GM19023 (cell line): ENCODE data around the gene SAMD10.
A peak's percentile ranks its signal among the peaks of the same experiment; 100 is the strongest.
"Not testable (repeated sequence)": the region's sequence is repeated elsewhere in the genome, so short reads cannot be mapped to it uniquely, and the experiment has no call there.

Source experiments
- ATAC-seq: cut with Tn5 transposase; IDR thresholded peaks from one replicate; pipeline ENCODE4 v1.9.1; 2021; ENCODE audit warnings: mild to moderate bottlenecking, moderate library complexity; ENCODE audit not compliant: unreplicated experiment

Gene SAMD10

DNA sequence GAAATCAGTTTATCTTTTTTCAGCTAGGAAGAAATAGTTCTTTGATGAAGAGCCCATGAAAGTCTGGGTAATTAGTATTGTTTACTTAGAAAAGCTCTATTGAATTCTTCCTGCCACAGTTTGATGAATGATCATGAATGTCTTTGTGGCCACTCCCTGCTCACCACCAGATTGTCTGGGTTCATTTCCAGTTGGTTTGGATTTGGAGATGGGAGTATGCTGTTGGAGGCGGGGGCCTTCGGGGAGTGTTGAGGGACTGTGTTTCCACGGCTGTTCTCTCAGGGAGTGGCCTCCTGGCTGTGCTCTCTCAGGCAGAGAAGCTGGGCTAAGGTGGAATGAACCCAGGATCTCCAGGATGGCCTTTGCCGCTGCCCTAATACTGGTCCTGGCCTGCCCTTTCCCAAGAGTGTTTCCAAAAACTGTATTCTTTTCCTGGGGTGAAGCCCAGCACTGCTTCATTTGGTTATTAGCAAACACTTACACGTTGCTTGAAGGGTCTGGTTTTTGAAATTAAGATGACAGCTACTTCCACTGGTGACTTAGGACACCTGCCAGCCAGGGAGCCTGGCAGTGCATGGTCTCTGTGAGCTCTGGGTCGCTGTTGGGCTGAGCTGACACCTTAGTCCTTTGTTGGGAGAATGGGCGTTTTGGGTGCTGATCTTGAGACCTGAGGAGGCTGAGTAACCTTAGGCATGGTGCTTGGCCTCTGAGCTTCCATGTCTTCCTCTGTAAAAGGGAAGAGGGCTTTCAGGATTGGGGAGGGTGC is 24.7 kb upstream of the SAMD10 start:
- no peak for ATAC-seq

DNA sequence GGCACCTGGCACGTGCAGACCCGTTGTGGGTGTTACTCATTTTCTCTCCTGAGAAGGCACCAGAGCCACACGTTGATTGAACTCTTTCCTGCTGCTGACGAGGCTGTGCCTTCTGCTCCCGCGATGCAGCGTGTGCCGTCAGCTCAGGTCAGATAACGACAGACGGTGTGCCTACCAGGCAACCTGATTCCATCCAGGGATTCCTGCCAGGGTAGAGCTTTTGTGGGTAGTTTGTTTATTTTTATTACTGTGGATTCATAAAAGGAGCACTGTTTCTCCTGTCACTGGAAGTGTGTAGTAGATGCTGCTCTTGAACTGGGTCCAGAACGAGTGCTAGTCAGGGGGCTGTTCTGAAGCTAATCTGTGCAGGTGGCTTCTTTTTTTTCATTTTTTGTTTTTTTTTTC is 22.2 kb upstream of the SAMD10 start:
- ATAC-seq, result no peak

DNA sequence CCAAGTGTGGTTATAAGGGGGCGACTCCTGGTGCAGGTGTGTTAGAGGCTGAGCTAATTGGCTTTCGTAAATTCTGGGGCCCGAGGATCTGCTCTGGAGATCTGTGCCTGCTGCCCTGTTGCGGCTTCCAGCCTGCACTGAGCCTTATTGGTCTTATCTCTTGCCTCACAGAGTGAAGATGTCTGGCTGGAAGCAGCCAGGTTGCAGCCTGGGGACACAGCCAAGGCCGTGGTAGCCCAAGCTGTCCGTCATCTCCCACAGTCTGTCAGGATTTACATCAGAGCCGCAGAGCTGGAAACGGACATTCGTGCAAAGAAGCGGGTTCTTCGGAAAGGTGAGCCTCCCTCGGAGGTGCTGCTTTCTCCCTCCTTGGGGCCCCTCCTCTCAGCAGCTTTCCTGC is 21.5 kb upstream of the SAMD10 start:
- no peak for ATAC-seq

DNA sequence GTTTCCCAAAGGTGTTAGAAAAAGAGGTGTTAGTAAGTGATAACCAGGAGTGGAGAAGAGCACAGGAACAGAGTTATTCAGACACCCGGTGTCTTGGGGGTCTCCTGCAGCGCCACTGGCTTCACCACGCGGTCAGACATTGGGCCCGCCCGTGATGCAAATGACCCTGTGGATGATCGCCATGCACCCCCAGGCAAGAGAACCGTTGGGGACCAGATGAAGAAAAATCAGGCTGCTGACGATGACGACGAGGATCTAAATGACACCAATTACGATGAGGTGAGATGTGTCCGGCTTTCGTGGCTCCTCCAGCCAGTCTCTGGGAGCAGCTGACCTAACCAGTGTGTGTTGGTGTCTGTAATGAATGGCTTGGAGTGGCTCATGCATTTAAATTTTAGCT is 3.5 kb upstream of the SAMD10 start:
- ATAC-seq, result no peak

DNA sequence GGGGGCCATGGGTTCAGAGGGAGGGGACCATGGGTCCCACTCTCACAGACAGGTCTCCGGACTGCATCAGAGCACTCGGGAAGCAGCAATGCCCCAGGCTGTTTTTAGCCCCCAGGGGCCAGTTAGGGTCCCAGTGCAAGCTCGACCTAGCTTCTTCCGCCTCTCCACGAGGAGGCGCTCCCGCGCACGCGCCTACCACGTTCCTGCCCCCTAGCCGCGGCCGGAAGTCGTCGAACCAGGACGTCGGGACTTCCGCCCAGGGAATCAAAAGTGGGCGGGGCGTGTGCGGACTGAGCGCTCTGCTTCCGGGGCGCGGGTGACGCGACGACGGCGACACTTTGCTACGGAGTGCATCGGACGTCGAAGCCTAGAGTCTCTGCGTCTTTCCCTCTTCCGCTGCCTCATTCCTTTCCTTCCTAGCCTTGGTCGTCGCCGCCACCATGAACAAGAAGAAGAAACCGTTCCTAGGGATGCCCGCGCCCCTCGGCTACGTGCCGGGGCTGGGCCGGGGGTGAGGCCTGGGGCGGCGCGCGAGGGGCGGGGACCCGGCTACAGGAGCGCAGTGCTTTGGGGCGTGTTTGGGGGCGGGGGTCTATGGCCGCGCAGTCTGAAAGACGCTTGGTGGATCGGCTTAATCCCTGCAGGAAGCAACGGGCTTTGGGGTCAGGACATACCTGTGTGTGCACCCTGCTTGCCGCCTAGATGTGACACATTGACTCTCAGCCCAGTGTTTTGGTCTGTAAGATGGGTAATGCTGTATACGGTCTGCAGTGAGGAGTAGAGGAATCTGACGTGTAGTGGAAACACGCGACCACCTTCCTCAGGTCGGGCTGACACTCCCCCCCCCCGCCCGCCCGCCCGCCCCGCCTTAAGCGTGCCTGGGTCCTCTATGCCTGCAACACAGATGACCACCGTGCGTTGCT is 1.6 kb upstream of the SAMD10 start, which contains the start of gene PRPF6:
Gene PRPF6 (plus strand): TSS at position 327 of the 923 bp plus-strand sequence. CDS start 114 bp downstream, at position 441.
- ATAC-seq, result peak; percentile 46

DNA sequence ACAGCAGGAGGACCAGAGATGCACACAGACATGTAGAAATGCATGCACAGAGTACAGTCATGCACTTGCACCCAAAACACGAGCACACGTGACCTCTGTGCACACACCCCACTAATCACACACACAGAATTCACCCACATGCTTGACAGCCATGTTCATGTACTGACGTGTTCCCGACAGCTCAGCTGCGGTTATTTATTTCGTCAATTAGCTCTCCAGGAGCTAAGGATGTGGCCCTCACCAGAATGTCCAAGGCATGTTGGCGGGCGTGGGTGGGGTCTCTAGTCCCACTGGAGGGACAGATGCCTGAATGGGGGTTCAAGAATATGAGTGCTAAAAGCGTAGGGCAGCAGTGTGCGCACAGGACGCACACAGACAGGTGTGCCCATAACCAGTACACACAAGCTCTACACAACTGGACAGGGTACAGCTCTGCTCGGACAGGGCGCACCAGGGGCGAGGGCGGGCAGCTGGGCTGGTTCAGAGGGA is 919 bp upstream of the SAMD10 start:
- peak; percentile 1 for ATAC-seq

DNA sequence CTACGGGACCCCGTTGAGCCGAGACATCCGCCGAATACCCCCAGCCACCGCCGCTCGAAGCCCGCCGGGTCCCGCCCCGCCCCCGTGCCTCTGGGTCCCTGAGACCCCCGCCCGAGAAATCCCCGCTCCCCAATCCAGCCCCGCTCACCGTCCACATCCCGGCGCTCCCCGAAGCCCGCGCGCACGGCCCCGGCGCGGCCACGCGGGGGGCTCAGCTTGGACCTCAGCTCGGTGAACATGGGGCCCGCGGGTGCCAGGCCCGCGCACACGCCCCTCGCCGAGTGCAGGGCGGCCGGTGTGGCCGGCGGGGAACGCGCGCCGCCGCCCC is 249 bp downstream of the SAMD10 start:
- ATAC-seq, result no peak

DNA sequence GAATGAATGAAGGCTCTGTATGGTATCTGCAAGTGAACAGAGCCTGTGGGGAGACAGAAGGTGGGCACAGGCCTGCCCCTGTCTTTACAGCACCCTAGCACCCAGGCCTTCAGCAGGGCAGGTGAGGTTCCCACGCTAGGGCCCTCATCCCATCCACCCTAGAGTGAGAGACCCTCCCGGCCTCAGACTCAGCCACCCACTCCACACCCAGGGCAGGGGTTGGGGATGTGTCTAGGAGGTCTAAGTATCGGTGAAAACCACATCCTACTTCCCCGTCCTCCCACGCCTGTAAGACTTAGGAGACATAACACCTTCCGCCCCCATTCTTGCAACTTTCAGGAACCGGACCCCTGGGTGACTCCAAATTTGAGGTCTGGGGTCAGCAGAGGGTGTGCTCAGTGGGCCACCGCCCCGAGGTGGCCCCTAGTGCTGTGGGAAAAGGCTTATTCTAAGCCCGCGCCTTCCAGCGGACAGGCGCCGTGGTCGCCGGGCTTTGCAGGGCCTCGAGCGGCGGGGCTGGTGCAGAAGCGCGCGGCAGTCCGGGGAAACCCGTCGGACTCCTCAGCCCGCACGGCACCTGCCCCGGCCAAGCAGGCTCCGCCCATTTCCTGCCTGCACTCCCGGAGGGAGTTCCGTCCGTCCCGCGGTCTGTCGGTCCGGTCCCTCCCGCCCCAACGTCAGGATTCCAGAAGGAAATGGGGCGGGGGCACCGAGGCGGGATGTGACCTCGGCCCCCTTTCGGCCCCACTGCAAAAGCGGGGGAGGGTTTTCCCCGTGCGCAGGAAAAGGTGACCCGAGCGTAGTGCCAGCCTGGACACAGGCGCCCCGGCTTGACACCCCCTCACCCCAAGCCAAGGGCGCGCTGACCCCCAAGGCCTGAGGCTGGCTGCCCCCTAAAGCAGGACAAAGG is 868 bp downstream of the SAMD10 start:
- ATAC-seq, result peak; percentile 41

DNA sequence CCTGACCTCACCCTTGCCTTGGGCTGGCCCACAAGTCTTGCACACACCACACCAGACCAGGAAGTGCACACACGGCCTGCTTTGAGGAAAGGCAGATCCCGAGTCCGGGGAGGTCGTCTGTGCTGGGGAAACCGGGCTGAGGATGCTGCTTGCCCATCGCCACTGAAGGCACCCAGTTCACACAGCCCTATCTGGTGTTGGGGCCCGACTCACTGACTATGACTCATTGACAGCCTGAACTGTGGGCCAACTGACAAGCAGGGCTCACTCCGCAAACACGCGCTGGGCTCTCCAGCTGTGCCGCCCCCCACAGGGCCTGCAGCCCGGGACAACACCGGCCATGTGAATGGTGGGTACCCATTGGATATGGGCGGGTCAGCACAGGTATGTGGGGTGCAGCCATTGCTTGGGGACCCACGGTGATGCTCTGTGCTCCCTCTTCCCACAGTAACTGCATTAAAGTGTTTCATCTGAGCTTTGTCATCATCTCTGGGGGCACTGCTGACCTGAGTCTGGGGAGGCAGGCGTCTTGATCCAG is 1.6 kb downstream of the SAMD10 start:
- ATAC-seq, result no peak

DNA sequence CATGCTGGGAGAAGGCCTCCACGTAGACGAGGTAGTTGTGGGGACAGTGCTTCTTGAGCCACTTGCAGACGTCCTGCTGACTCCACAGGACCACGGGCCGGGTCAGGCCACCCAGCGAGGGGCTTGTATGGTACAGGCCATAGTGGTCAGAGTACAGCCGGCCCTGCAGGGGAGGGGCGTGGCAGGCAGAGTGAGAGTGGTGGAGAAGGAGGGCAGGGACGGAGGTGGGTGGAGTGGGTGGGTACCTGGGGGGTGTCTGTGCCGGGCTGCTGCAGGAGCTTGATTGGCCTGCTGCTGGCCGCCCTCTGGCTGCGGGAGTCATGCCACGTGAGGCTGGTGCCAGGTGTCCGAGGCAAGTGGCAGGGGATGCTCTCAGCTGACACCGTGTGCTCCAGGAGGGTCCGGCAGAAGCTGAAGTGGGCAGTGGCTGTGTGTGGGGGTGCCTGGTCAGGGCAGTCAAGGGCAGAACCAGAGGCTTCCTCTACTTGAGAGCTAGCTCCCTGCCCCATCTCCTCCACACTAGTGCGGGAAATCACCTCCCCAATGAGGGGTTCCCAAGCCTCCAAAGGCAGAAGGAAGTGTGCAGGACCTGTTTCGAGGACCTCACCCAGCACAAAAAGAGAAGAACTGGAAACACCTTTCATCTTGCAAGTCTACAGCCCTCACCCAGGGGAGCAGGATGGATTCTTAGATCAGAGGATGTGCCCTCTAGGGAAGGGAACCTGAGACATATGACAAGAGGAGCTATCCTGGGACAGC is 2.3 kb downstream of the SAMD10 start:
- ATAC-seq, result no peak

DNA sequence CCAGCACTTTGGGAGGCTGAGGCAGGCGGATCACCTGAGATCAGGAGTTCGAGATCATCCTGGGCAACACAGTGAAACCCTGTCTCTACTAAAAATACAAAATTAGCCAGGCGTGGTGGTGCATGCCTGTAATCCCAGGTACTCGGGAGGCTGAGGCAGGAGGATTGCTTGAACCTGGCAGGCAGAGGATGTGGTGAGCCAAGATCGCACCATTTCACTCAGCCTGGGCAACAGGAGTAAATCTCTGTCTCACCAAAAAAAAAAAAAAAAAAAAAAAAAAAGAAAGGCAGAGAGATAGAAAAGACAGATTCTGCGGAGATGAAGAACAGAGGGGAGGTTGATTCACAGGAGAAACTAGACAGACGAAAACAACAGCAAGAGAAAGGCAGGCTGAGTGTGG is 2.9 kb downstream of the SAMD10 start:
- not testable (repeated sequence) for ATAC-seq

DNA sequence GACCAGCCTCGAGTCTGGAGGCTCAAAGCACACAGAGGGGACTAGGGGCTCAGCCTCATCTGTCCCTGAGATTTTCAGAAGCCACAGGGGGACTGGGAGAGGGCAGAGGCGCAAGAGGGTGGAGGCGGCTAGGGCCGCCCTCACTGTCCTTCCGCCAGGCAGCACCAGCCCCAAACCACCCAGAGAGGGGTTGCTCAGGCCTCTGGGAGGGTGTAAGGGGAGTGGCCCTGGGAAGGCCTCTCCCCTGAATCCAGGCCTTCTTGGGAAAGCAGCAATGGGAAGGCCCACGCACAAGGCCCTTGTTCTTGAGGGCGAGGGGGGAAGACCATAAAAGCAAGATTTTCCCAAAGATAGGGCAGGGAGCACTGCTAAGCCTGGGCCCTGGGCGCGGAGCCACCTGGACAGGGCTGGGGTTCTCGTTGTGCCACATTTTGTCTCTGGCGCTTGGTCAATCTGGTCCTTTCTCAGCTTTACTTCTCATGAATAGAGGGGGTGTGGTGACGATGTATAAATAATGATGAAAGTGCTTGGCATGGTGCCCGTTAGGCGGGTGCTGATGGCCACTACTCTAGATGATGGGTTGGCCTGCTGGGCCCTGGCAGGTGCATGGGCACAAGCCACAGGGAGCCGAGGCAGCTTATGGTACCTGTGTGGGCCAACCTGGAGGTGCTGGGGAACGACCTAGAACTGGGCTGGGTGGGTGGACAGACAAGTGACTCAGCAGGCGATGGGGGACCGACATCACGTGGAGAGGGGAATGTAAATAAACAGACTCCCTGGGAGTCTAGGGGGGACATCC is 4.8 kb downstream of the SAMD10 start:
- no peak for ATAC-seq

DNA sequence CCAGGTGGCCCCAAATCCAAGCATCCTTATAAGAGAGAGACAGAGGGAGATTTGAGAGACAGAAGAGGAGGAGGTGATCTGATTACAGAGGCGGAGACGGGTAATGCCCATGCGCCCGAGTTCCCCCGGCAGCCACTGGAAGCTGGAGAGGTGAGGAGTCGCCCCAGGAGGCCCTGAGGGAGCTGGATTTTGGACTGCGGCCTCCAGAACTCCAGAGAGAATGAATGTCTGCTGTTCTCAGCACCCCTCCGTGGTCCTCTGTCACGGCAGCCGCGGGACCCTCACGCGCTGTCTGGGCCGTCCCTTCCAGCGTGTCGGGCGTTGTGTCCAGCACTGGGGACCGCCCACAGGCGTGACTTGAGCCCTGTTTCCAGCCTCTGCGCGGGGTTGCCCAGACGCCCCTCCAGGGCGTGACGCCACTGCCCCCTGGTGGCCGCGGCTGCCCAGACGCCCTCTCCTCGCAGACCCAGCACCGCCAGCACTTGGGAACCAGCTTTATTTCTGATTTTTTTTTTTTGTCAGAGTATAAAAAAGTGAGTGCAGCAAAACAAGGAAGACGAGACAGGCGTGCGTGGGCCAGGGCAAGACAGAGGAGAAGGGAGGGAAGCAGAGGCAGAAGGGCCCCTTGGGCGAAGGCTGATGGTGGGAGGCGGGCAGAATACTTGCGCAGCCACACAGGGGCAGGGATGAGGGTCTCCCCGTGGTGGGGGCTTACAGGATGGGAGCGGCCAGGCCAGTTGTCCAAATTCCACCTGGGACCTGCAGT is 5.6 kb downstream of the SAMD10 start:
- ATAC-seq, result no peak

DNA sequence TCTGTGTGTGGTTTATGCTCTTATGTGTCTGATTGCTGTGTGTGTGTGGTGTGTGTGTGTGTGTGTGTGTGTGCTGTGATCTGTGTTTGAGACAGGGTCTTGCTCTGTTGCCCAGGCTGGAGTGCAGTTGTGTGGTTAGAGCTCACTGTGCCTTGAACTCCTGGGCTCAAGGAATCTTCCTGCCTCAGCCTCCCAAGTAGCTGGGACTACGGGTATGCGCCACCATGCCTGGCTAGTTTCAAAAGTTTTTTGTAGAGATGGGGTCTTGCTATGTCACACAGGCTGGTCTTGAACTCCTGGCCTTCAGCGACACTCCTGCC is 6.3 kb downstream of the SAMD10 start:
- ATAC-seq, result no peak

DNA sequence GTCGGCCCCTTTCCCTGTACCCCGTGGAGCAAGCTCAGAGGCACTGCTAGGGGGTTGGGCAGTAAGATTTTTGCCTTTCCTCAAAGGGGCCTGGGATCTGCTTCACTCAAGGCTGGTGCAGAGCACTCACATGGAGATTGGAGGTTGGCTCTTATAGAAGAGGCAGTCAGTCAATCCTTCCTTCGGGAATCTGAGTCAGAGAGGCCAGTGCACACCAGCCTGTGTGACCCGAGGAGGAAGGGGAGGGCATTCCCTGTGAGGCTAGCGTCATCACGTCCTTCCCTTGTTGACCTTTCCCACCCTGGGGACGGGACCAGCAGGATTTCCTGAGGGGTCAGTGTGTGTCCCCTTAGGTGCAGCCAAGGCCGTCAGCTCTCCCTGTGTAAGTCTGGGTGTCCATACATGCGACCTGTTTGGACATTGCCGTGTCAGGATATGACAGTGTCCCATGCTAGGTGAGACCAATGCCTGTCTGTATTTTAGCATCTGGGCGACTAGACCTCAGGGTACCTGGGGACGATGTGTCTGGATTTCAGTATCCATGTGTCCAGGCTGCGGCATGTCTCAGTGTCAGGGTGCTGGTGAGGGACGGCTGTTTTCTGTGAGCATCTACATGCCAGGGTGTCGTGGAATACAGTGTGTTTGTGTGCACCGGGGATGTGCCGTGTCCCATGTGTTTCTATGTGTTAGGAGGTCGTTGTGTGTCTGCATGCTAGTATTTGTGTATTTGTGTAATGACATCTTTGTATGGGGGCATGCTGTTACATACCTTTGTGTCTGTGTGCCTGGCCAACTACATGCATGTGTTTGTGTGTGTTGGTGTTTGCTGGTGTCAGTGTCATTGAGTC is 6.9 kb downstream of the SAMD10 start:
- no peak for ATAC-seq

DNA sequence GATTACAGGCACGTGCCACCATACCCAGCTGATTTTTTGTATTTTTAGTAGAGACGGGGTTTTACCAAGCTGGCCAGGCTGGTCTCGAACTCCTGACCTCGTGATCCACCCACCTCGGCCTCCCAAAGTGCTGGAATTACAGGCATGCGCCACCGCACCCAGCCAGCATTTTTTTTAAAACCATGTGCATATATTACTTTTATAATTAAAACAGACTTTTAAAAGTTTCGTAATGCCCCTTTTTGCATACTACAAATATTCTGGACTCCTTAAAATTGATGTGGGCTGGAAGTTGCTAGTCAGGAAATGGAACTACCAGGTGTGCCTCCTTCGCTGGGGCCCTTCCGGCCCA is 7.5 kb downstream of the SAMD10 start:
- ATAC-seq, result not testable (repeated sequence)

DNA sequence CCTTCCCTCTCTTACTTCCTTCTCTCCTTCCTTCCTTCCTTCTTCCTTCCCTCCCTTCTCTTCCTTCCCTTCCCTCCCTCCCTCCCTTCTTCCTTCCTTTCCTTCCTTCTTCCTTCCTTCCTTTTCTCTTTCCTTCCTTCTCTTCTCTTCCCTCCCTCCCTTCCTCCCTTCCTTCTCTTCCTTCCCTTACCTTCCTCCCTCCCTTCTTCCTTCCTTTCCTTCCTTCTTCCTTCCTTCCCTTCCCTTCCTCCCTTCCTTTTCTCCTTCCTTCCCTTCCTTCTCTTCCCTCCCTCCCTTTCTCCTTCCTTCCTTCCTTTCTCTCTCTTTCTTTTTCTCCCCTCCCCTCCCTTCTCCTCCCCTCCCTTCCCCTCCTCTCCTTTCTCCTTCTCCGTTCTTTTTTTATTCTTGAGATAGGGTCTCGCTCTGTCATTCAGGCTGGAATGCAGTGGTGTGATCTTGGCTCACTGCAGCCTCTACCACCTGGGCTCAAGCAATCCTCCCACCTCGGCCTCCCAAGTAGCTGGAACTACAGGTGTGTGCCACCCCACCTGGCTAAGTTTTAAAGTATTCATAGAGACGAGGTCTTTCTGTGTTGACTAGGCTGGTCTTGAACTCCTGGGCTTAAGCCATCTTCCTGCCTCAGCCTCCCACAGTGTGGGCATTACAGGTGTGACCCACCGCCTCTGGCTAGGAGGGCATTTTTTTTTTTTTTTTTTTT is 8.6 kb downstream of the SAMD10 start:
- ATAC-seq, result no peak
